Fibroblast of peridontal ligament (primary cell): Measurements from ENCODE around the gene FIGLA.

Source experiments
- DNase-seq: peaks from one replicate; pipeline ENCODE4 v3.0.0-alpha.2; 2010; ENCODE audit errors: extremely low read depth

FIGLA gene

GRCh38 chr2:70776266-70776665 lies 14.2 kb downstream of the FIGLA start:
- DNase-seq = no peak

DNA sequence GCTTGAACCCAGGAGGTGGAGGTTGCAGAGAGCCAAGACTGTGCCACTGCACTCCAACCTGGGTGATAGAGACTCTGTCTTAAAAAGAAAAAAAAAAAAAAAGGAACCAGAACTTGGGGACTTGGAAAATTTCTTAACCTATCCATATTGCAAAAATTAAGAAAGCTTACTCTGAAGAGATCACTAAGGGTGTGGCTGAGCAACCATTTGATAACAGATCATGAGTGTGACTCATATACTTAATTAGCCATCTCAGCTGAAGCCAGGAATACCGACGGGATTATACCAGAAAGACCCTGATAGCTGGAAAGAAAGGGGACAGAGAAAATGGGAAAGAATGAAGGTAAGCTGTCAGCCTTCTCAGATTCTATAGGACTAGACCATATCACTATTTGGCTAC lies 15.3 kb downstream of the FIGLA start:
- DNase-seq = no peak

DNA sequence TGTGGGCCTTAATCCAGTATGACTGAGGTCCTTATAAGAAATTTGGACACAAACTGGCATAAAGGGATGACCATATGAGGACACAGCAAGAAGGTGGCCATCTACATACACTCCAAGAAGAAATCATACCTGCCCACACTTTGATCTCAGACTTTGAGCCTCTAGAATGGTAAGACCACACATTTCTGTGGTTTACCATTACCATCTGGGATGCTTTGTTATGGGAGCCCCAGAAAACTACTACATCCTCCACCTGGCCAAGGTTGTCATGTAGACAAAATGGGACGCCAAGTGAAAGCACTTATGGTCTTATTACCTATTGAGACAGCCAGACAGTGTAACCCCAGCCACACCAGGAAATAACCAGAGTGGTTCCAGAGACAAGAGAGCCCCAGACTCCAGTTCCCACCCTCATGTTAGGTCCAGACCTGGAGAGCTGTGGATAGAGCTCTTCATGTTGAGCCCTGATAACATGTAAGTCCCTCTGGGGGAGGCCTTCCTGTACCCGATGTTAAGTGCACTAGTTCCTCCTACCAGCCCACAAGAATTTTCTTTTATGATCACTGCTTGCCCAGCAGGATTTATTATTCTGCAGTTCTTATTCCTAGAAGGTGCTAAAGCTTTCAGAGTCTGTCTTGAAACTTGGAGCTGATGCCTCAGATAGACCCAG lies 17.8 kb downstream of the FIGLA start:
- no peak for DNase-seq

DNA sequence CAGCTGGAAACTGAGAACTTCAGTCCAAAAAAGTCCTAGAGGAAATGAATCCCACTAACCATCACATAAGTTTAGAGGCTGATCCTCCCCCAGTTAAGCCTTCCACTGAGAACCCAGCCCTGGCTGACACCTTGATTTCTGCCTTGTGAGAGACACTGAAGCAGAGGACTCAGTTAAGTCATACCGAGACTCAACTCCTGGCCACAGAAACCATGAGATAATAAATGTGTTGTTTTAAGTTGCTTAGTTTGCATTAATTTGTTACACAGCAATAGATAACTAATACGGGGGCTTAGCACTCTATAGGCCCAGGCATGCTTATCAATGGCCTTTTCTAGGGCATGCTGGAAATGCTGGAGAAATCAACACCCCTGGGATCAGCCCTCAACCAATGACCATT lies 19.0 kb downstream of the FIGLA start:
- no peak for DNase-seq

- no peak for DNase-seq
Observed at GRCh38 chr2:70769450-70769849, 21.0 kb downstream of the FIGLA start.

DNA sequence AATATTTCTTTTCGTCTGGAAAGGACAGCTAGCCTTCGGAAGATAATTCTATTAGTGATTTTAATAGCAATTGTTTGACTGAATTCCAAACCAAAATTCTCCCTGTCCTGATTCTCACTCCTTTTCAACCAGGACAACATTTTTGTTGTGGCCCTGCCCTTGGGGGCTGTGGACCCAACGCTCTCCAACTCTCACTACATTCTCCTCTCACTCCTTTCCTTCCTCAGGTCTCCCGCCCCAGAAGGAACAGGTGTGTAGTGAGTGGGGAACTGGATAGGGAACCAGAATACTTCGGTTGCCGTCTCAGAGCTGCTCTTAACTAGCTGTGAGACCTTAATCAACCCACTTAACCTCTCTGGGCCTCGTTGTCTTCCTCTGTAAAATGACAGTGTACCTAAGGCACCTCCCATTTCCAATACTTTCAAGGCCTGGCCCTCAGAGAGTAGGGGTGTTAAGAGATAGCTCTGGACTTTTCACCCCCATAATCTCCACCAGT lies 21.8 kb downstream of the FIGLA start:
- DNase-seq = no peak

- no peak for DNase-seq
Observed at GRCh38 chr2:70767699-70768589, 22.5 kb downstream of the FIGLA start, which contains the start of gene ADD2. ADD2 (minus strand) TSS chr2:70768200; CDS start chr2:70706408, 61,792 bp downstream.

- DNase-seq = no peak
Observed at GRCh38 chr2:70767079-70767698, 23.3 kb downstream of the FIGLA start.

- DNase-seq = no peak
Observed at GRCh38 chr2:70766357-70767078, 23.9 kb downstream of the FIGLA start.

GRCh38 chr2:70765507-70765906 lies 24.9 kb downstream of the FIGLA start:
- DNase-seq = no peak

- no peak for DNase-seq
Observed at GRCh38 chr2:70759446-70759845, 31.0 kb downstream of the FIGLA start.

- DNase-seq = no peak
Observed at GRCh38 chr2:70757966-70758365, 32.5 kb downstream of the FIGLA start.

DNA sequence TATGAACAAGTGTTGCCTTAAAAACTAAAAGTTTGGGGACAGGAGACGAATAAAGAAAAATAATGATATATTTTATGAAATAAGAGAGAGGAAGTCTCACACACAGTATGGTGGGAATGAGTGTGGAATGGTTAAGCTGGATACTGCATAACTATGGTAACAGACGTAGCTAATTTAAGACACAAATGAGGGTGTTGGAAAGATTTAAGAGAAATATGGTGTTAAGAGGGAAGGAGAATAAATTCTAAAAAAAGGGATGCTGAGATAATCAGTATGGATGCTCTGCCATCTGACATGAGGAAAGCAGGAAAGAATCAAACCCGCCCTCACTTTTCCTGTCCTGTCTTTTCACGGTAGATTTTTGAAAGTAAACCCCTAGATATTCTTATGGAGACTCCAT lies 33.1 kb downstream of the FIGLA start:
- no peak for DNase-seq

- DNase-seq = no peak
Observed at GRCh38 chr2:70756128-70756527, 34.3 kb downstream of the FIGLA start.

- DNase-seq = no peak
Observed at GRCh38 chr2:70753902-70754301, 36.5 kb downstream of the FIGLA start.

- no peak for DNase-seq
Observed at GRCh38 chr2:70753031-70753430, 37.4 kb downstream of the FIGLA start.

DNA sequence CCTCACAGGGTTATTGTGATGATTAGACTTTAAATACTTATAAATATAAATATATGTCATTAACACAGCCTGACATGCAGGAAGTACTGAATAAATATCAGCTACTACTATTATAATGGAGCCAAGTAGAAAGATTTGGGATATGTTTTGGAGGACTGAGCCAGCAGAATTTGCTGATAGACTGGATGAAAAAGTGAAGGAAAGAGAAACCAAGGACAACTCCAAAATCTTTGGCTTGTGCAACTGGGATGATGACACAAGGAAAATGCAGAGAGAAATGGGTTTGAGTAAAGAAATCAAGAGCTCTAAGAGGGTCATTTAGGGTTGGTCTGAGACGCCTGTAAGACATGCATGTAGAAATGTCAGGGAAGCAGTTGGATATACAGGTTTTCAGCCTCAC lies 38.0 kb downstream of the FIGLA start:
- no peak for DNase-seq

DNA sequence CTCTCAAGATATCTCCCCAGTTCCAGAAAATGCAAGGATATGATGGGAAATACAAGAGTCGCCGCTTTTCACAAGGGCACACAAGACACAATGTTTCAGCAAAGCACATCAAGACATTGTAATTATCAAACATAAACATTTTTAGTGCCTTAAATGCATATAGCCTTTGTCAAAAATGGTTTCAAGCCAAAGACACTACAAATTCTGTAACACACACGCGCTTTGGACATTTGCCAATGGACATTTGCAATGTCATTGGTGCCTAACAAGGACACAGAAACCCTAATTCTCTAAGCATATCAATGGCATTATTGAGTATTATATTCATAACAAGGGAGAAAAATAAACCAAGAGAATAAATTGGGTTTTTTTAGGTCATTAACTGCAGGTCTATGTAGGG lies 38.6 kb downstream of the FIGLA start:
- no peak for DNase-seq

DNA sequence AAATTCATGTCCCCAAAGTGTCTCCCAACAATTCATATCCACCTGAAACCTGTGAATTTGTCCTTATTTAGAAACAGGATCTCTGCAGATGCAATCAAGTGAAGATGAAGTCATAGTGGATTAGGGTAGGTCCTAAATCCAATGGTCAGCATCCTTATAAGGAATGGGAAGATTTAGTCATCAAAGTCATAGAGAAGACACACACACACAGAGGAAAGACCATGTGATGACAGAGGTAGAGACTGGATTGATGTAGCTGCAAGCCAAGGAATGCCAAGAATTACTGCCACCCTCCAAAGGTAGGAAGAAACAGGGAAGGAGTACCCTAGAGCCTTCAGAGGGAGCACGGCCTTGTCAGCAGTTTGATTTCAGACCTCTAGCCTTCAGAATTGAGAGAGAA lies 40.1 kb downstream of the FIGLA start:
- DNase-seq = no peak

- no peak for DNase-seq
Observed at GRCh38 chr2:70748002-70748784, 42.2 kb downstream of the FIGLA start.

DNA sequence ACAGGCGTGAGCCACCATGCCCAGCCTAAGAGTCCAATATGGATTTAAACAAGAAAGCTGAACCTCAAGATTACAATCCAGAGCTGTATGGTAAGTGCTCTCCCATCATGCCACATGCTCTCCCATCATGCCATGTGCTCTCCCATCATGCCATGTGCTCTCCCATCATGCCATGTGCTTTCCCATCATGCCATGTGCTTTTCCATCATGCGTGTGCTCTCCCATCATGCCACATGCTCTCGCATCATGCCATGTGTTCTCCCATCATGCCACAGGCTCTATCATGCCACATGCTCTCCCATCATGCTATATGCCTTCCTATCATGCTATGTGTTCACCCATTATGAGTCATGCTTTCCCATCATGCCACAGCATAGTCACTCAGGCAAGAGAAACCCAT lies 43.2 kb downstream of the FIGLA start:
- DNase-seq = no peak
